RPMI7951 (cell line): ENCODE results near the gene ATMIN. TPM values are rescaled to one million over a fixed set of nuclear protein-coding genes. Genes with fewer than 3 reads are reported as not detected.
A peak's percentile ranks its signal among the peaks of the same experiment; 100 is the strongest.

ENCODE experiments used
- DNase-seq: peaks from one replicate; pipeline ENCODE4 v3.0.0-alpha.2; 2012; ENCODE audit warnings: low read depth
- total RNA-seq: library from RNA; depleted of rRNA; stranded (reverse); fragments of >200 nt; shearing (Covaris generic); gene quantifications from 2 replicates; pipeline ENCODE4 v1.2.3, GENCODE V29; 2014; rRNA removed

ATMIN gene
- total RNA-seq, 1 experiment from 2014 or later = 33.5 TPM

- DNase-seq = no peak
Measured at GRCh38 chr16:81069063-81069462, 33.4 kb downstream of the ATMIN start.

GRCh38 chr16:81070979-81071378 is 35.3 kb downstream of the ATMIN start:
- DNase-seq = no peak

- peak; percentile 57 for DNase-seq
Measured at GRCh38 chr16:81071805-81072204, 36.2 kb downstream of the ATMIN start.

GRCh38 chr16:81073560-81074330 is 38.1 kb downstream of the ATMIN start:
- DNase-seq = no peak

GRCh38 chr16:81076566-81077075 is 41.0 kb downstream of the ATMIN start:
- DNase-seq = peak; percentile 79

- peak; percentile 93 for DNase-seq
Measured at GRCh38 chr16:81077076-81077940, 41.7 kb downstream of the ATMIN start, which contains the start of gene C16orf46. TSS of gene C16orf46 (minus strand) at chr16:81077238. CDS start at chr16:81063955, 13,283 bp downstream.

- no peak for DNase-seq
Measured at GRCh38 chr16:81080233-81080632, 44.6 kb downstream of the ATMIN start.

- DNase-seq = no peak
Measured at GRCh38 chr16:81081014-81081413, 45.4 kb downstream of the ATMIN start.

GRCh38 chr16:81088836-81089235 is 53.2 kb downstream of the ATMIN start:
- no peak for DNase-seq

GRCh38 chr16:81094771-81095251 is 59.2 kb downstream of the ATMIN start:
- peak; percentile 23 for DNase-seq

GRCh38 chr16:81095653-81095952 is 60.0 kb downstream of the ATMIN start:
- DNase-seq = no peak

GRCh38 chr16:81095953-81096714 is 60.5 kb downstream of the ATMIN start, which contains the start of gene GCSH:
TSS of gene GCSH (minus strand) at chr16:81096395. CDS start at chr16:81096278, 117 bp downstream.
- DNase-seq = peak; percentile 98

- DNase-seq = no peak
Measured at GRCh38 chr16:81096715-81097208, 61.1 kb downstream of the ATMIN start.

Other genes starting within 250 kb of the ATMIN start
- under 0.01 and 1.6 TPM in 2 replicates for gene CDYL2, start 231.2 kb upstream of the ATMIN start, total RNA-seq
- 148 and 155 TPM in 2 replicates for gene CMC2, start 29.0 kb upstream of the ATMIN start, total RNA-seq
- 231 and 322 TPM in 2 replicates for gene CENPN, start 28.6 kb upstream of the ATMIN start, total RNA-seq
- gene C16orf46, start 41.4 kb downstream of the ATMIN start, total RNA-seq = 0.60 and 4.1 TPM in 2 replicates
- 56.9 and 61.9 TPM in 2 replicates for gene GCSH, start 60.6 kb downstream of the ATMIN start, total RNA-seq
- not detected in 2 replicates for gene BCO1, start 202.8 kb downstream of the ATMIN start, total RNA-seq